H1 (cell line): ENCODE data around the gene SLC39A11. TPM values are rescaled to one million over a fixed set of nuclear protein-coding genes. Genes with fewer than 3 reads are reported as not detected.

Source experiments
- CTCF ChIA-PET: fragments of 300-600 bp; sonication (Branson Sonifier 250); formaldehyde crosslinking; loops from one replicate; lab custom pipeline; 2021; ENCODE audit not compliant: partially characterized antibody; lab: Charles Lee
- POLR2A ChIA-PET: fragments of 300-600 bp; sonication (Branson Sonifier 250); formaldehyde crosslinking; loops from one replicate; lab custom pipeline; 2021; ENCODE audit warnings: inconsistent platforms; ENCODE audit not compliant: partially characterized antibody; lab: Charles Lee
- DNase-seq, 2 experiments: peaks; one replicate each; pipeline versions ENCODE4 v3.0.0 to v3.0.0-alpha.2; 2010 to 2022; ENCODE audit warnings: low spot score in 2 of 2, low read depth in 1 of 2, mixed read lengths in 1 of 2
- FAIRE-seq: peaks from 2 replicates; lab custom pipeline; 2011; peaks lifted over from hg19 to GRCh38; lab: Jason Lieb, UNC
- H2AFZ ChIP-seq: 2 replicates; pipeline ENCODE4 v1.8.1; 2012; ENCODE audit warnings: low read length, inconsistent platforms
- H2AK5ac ChIP-seq: 2 replicates; pipeline ENCODE4 v1.6.1; 2013; ENCODE audit warnings: low read depth, low read length
- H2BK120ac ChIP-seq: replicated peaks from 2 replicates; pipeline ENCODE3; 2013; ENCODE audit warnings: low read depth, low read length, inconsistent platforms
- H2BK12ac ChIP-seq: 2 replicates; pipeline ENCODE4 v1.6.1; 2013; ENCODE audit warnings: low read depth, low read length
- H2BK15ac ChIP-seq: 2 replicates; pipeline ENCODE4 v1.6.1; 2013; ENCODE audit warnings: low read length
- H2BK20ac ChIP-seq: 2 replicates; pipeline ENCODE4 v1.6.1; 2013; ENCODE audit warnings: low read length
- H2BK5ac ChIP-seq: 2 replicates; pipeline ENCODE4 v1.6.1; 2013; ENCODE audit warnings: low read depth, low read length
- H3K14ac ChIP-seq: 2 replicates; pipeline ENCODE4 v1.6.1; 2013; ENCODE audit warnings: inconsistent platforms; ENCODE audit not compliant: insufficient read length
- H3K18ac ChIP-seq: 2 replicates; pipeline ENCODE4 v1.6.1; 2013; ENCODE audit warnings: low read length; ENCODE audit errors: extremely low read depth
- H3K23ac ChIP-seq: 2 replicates; pipeline ENCODE4 v1.6.1; 2013; ENCODE audit warnings: inconsistent platforms; ENCODE audit not compliant: insufficient read length
- H3K23me2 ChIP-seq: 2 replicates; pipeline ENCODE4 v1.6.1; 2013; ENCODE audit warnings: low read depth, low read length
- H3K27ac ChIP-seq: 2 replicates; pipeline ENCODE4 v1.6.1; 2011; ENCODE audit warnings: low read depth, low read length, inconsistent platforms
- H3K27me3 ChIP-seq, 4 experiments: replicated peaks in 1 of 4; 1 replicate in 1 of 4; 2 replicates in 3 of 4; pipeline versions ENCODE4 v1.6.1 to v1.8.1; 2011 to 2013; ENCODE audit warnings: low read length in 3 of 4, mild to moderate bottlenecking in 3 of 4, inconsistent platforms in 2 of 4, mixed read lengths in 2 of 4, moderate library complexity in 1 of 4; ENCODE audit not compliant: control insufficient read depth in 3 of 4, insufficient read depth in 3 of 4; ENCODE audit errors: extremely low read depth in 1 of 4
- H3K36me3 ChIP-seq, 4 experiments: 2 replicates each; pipeline versions ENCODE4 v1.6.1 to v1.8.1; 2011 to 2013; ENCODE audit warnings: mild to moderate bottlenecking in 4 of 4, low read length in 3 of 4, moderate library complexity in 2 of 4, control low read depth in 1 of 4, inconsistent platforms in 1 of 4; ENCODE audit not compliant: insufficient read depth in 4 of 4, control insufficient read depth in 2 of 4
- H3K4ac ChIP-seq: replicated peaks from 2 replicates; pipeline ENCODE3; 2013; ENCODE audit warnings: low read length, low read depth, mixed read lengths, inconsistent platforms; ENCODE audit not compliant: insufficient read length
- H3K4me1 ChIP-seq, 4 experiments: replicated peaks in 1 of 4; 1 replicate in 1 of 4; 2 replicates in 3 of 4; pipeline versions ENCODE4 v1.6.1 to v1.8.1; 2011 to 2013; ENCODE audit warnings: low read length in 3 of 4, inconsistent platforms in 2 of 4, mixed read lengths in 1 of 4; ENCODE audit not compliant: insufficient read depth in 4 of 4, control insufficient read depth in 3 of 4
- H3K4me2 ChIP-seq, 2 experiments: 2 replicates each; pipeline versions ENCODE4 v1.6.1 to v1.8.1; 2011 to 2013; ENCODE audit warnings: low read depth in 2 of 2, low read length in 2 of 2, control low read depth in 1 of 2, inconsistent platforms in 1 of 2, mild to moderate bottlenecking in 1 of 2; ENCODE audit not compliant: insufficient read depth in 1 of 2
- H3K4me3 ChIP-seq, 4 experiments: fragments of 200-600, 300-600 bp in 1 of 4; sonication (generic), shearing (Covaris generic), sonication (Bioruptor Twin) in 1 of 4; 2 replicates each; pipeline versions ENCODE4 v1.5.1 to v1.8.1; 2011 to 2016; ENCODE audit warnings: low read length in 4 of 4, low read depth in 3 of 4, control low read depth in 2 of 4, inconsistent platforms in 2 of 4, mild to moderate bottlenecking in 2 of 4, mixed read lengths in 1 of 4, moderate library complexity in 1 of 4; ENCODE audit not compliant: insufficient read depth in 2 of 4; ENCODE audit errors: extremely low read depth in 1 of 4
- H3K56ac ChIP-seq: replicated peaks from 2 replicates; pipeline ENCODE3; 2013; ENCODE audit warnings: low read depth, mild to moderate bottlenecking, mixed read lengths, low read length, inconsistent platforms; ENCODE audit not compliant: insufficient read length
- H3K79me1 ChIP-seq: 2 replicates; pipeline ENCODE4 v1.6.1; 2013; ENCODE audit warnings: low read depth, low read length, control low read depth
- H3K79me2 ChIP-seq, 2 experiments: 2 replicates each; pipeline versions ENCODE4 v1.6.1 to v1.8.1; 2012 to 2013; ENCODE audit warnings: low read length in 2 of 2, mild to moderate bottlenecking in 2 of 2, inconsistent platforms in 1 of 2; ENCODE audit not compliant: insufficient read depth in 2 of 2, control insufficient read depth in 1 of 2
- H3K9ac ChIP-seq, 4 experiments: replicated peaks in 1 of 4; 1 replicate in 1 of 4; 2 replicates in 3 of 4; pipeline versions ENCODE4 v1.6.1 to v1.8.1; 2011 to 2013; ENCODE audit warnings: low read depth in 3 of 4, low read length in 3 of 4, control low read depth in 2 of 4, mild to moderate bottlenecking in 2 of 4, moderate library complexity in 2 of 4, inconsistent platforms in 1 of 4; ENCODE audit errors: extremely low read depth in 1 of 4
- H3K9me3 ChIP-seq, 2 experiments: 2 replicates each; pipeline versions ENCODE4 v1.6.1 to v1.8.1; 2012 to 2013; ENCODE audit warnings: mild to moderate bottlenecking in 2 of 2, moderate library complexity in 2 of 2, control low read depth in 1 of 2, inconsistent platforms in 1 of 2, low read depth in 1 of 2, low read length in 1 of 2, mixed read lengths in 1 of 2; ENCODE audit not compliant: insufficient read depth in 2 of 2
- H4K20me1 ChIP-seq, 2 experiments: replicated peaks in 1 of 2; 2 replicates each; pipeline versions ENCODE3 to v1.8.1; 2011 to 2013; ENCODE audit warnings: inconsistent platforms in 2 of 2, low read length in 2 of 2, mild to moderate bottlenecking in 1 of 2; ENCODE audit not compliant: insufficient read depth in 2 of 2, control insufficient read depth in 1 of 2
- H4K5ac ChIP-seq: 2 replicates; pipeline ENCODE4 v1.6.1; 2013; ENCODE audit warnings: low read length, low read depth, mixed read lengths, inconsistent platforms; ENCODE audit not compliant: insufficient read length
- H4K8ac ChIP-seq: 2 replicates; pipeline ENCODE4 v1.8.0; 2013; ENCODE audit warnings: mild to moderate bottlenecking, moderate library complexity, low read length, inconsistent platforms; ENCODE audit not compliant: insufficient read depth; ENCODE audit errors: extremely low read depth
- H4K91ac ChIP-seq: replicated peaks from 2 replicates; pipeline ENCODE3; 2013; ENCODE audit warnings: low read length, mixed read lengths, inconsistent platforms; ENCODE audit not compliant: insufficient read length
- BACH1 ChIP-seq: IDR thresholded peaks from 2 replicates; pipeline ENCODE4 v1.6.1; 2012; ENCODE audit warnings: low read length, improper control_type of control experiment
- BRCA1 ChIP-seq: IDR thresholded peaks from 2 replicates; pipeline ENCODE4 v1.6.1; 2012; ENCODE audit warnings: low read depth, low read length, improper control_type of control experiment
- CHD1 ChIP-seq: IDR thresholded peaks from 2 replicates; pipeline ENCODE4 v1.6.1; 2012; ENCODE audit warnings: low read depth, low read length, improper control_type of control experiment
- CHD2 ChIP-seq: IDR thresholded peaks from 2 replicates; pipeline ENCODE4 v1.6.1; 2012; ENCODE audit warnings: low read length, improper control_type of control experiment
- CREB1 ChIP-seq: IDR thresholded peaks from 2 replicates; pipeline ENCODE4 v1.6.1; 2012; ENCODE audit warnings: inconsistent platforms
- EZH2 ChIP-seq: fragments of 200-600 bp; sonication (generic); IDR thresholded peaks from 2 replicates; pipeline ENCODE4 v1.7.1; 2012; ENCODE audit warnings: low read depth, mild to moderate bottlenecking, moderate library complexity, low read length, inconsistent platforms; ENCODE audit not compliant: severe bottlenecking
- HDAC2 ChIP-seq, 2 experiments: fragments of 300-600 bp in 1 of 2; sonication (generic) in 1 of 2; IDR thresholded peaks; 2 replicates each; pipeline ENCODE4 v1.6.1; 2011 to 2012; ENCODE audit warnings: low read depth in 2 of 2, low read length in 2 of 2, mild to moderate bottlenecking in 2 of 2, moderate library complexity in 2 of 2, borderline replicate concordance in 1 of 2, inconsistent platforms in 1 of 2
- MAX ChIP-seq: IDR thresholded peaks from 2 replicates; pipeline ENCODE4 v1.6.1; 2012; ENCODE audit warnings: inconsistent platforms
- RBBP5 ChIP-seq: IDR thresholded peaks from 2 replicates; pipeline ENCODE4 v1.7.1; 2012; ENCODE audit warnings: low read depth, mild to moderate bottlenecking, inconsistent platforms, low read length, moderate library complexity, borderline replicate concordance
- TCF12 ChIP-seq: IDR thresholded peaks from 2 replicates; pipeline ENCODE4 v1.6.1; 2011; ENCODE audit warnings: low read depth, mild to moderate bottlenecking, low read length
- ZNF274 ChIP-seq: IDR thresholded peaks from 2 replicates; pipeline ENCODE4 v1.7.0; 2012; ENCODE audit warnings: low read length, borderline replicate concordance; ENCODE audit errors: extremely low read depth
- WGBS, 2 experiments: shearing (Covaris generic) in 1 of 2; methylation state at CpG; one replicate each; pipeline versions ENCODE4 v1.1.6 to v1.1.7; 2013 to 2015; ENCODE audit warnings: low lambda C conversion rate in 2 of 2, mixed read lengths in 2 of 2, inconsistent platforms in 1 of 2, low coverage in 1 of 2, missing lambda C conversion rate in 1 of 2; ENCODE audit not compliant: insufficient replicate concordance in 2 of 2, insufficient coverage in 1 of 2, insufficient read length in 1 of 2; ENCODE audit errors: extremely low coverage in 1 of 2, missing lambda C conversion rate in 1 of 2; 5-methylcytosine and 5-hydroxymethylcytosine counted together
- polyA plus RNA-seq, 7 experiments: library from polyadenylated mRNA; depleted of rRNA in 3 of 7; stranded (reverse) in 5 of 7; unstranded in 2 of 7; fragments of >200 nt in 5 of 7; fragments of 200-250 nt in 2 of 7; gene quantifications; 1 replicate in 5 of 7; 2 replicates in 1 of 7; 4 replicates in 1 of 7; pipeline versions ENCODE4 v1.2.1 to v1.2.3, GENCODE V29; 2011 to 2013; ENCODE audit warnings: missing spikeins in 2 of 7, mixed read lengths in 2 of 7
- total RNA-seq: library from RNA; stranded (reverse); fragmentation: NEBNext Ultra II Directional; extraction: Animal tissue kit (Norgen Biotek cat#: 25700); gene quantifications from 2 replicates; pipeline ENCODE4 v1.2.1, GENCODE V29; 2021

The SLC39A11 gene
- total and polyA plus RNA-seq, 2 of the 8 experiments (the other 6 are each of a cell fraction or from before 2014, with no cell fraction given) = 12.2 to 19.6 TPM

GRCh38 chr17:72832306-72832705 is 260.2 kb downstream of the SLC39A11 start:
- H3K9me3 ChIP-seq = no peaks in the 10 kb centered on the region
- no peak overlapping the region for H3K4me2 ChIP-seq
- H3K4ac ChIP-seq = no peak overlapping the region
- H3K23me2 ChIP-seq = no peaks in the 10 kb centered on the region
- no peak overlapping the region for H3K23ac ChIP-seq
- no peak overlapping the region for H2BK20ac ChIP-seq
- no peak overlapping the region for H2BK5ac ChIP-seq
- no peaks in the 10 kb centered on the region for H3K36me3 ChIP-seq
- no peak overlapping the region for H3K56ac ChIP-seq
- no peak overlapping the region for H4K91ac ChIP-seq
- H4K5ac ChIP-seq = no peak overlapping the region
- no peak for DNase-seq
- H3K4me1 ChIP-seq = no peaks in the 10 kb centered on the region
- ChIA-PET POLR2A (no interaction called here), CTCF (interaction anchor here (0.6 to 2.9 kb wide), 7 partner anchors 9 to 467 kb away, joined by 3 to 12 read pairs (median 4); no protein-coding TSS in a partner anchor)
- no peak overlapping the region for H3K9ac ChIP-seq
- H3K18ac ChIP-seq = no peak overlapping the region
- H3K27me3 ChIP-seq = no peaks in the 10 kb centered on the region
- H2AK5ac ChIP-seq = no peak overlapping the region
- H3K79me2 ChIP-seq = no peaks in the 10 kb centered on the region
- H2BK15ac ChIP-seq = no peak overlapping the region
- no peak overlapping the region for H4K8ac ChIP-seq
- WGBS, 2 experiments = 92% methylated on average over 6 of the region's 6 CpGs; no CpG with 5 or more reads in 1 of the 2 experiments
- H2BK120ac ChIP-seq = no peak overlapping the region
- H2BK12ac ChIP-seq = no peak overlapping the region
- H4K20me1 ChIP-seq = no peaks in the 10 kb centered on the region
- FAIRE-seq = no peak
- H3K27ac ChIP-seq = no peak overlapping the region
- no peak overlapping the region for H2AFZ ChIP-seq
- H3K4me3 ChIP-seq = no peak overlapping the region
- H3K79me1 ChIP-seq = no peaks in the 10 kb centered on the region
- no peak overlapping the region for H3K14ac ChIP-seq
- TF ChIP-seq CREB1 (no peak), ZNF274 (no peak), MAX (no peak), RBBP5 (no peak), CHD2 (no peak), HDAC2 (IDR thresholded peaks at IDR 0.05; ENCODE audit: borderline replicate concordance in 1 of 2, low read depth in 2 of 2, low read length in 2 of 2) (no peak), TCF12 (no peak), BACH1 (no peak), EZH2 (no peak), BRCA1 (no peak), CHD1 (no peak)
